ENCODE results near the gene PDCD1. TPM values are rescaled to one million over a fixed set of nuclear protein-coding genes. Genes with fewer than 3 reads are reported as not detected.
"Not testable (repeated sequence)": the region's sequence is repeated elsewhere in the genome, so short reads cannot be mapped to it uniquely, and the experiment has no call there.

The PDCD1 gene
- total RNA-seq, 1 donor from 2014 or later = 1.8 TPM

DNA sequence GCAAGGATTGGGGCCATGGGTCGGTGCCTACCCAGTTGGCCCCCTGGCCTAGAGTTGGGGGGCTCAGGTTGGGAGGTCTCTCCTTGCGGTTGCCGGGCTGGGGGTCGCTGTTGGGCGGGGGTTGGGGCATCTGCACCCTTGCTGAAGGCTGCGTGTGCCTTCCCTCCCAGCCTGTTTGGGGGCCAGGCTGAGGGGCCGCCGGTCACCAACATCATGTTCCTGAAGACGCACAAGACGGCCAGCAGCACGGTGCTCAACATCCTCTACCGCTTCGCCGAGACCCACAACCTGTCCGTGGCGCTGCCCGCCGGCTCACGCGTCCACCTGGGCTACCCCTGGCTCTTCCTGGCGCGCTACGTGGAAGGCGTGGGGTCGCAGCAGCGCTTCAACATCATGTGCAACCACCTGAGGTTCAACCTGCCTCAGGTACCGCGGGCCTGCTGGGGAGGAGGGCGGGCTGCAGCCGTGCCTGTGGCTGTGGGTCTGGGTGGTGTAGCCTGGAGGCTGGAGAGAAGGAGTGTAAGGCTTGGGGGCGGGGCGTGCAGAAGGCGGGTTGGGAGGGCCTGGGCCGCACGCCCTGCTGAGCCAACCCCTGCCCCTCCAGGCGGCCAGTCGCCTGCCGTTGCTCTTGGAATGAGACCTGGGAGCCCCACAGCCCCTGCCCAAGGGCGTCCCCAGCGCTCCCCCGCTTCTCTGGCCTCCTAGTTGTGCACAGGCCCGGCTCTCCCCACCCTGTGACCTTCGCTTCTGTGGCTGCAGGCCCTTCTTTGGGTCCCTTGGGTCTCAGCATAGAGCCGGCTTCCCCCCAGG lies 56.9 kb downstream of the PDCD1 start:
- TF ChIP-seq, protein P1, sequence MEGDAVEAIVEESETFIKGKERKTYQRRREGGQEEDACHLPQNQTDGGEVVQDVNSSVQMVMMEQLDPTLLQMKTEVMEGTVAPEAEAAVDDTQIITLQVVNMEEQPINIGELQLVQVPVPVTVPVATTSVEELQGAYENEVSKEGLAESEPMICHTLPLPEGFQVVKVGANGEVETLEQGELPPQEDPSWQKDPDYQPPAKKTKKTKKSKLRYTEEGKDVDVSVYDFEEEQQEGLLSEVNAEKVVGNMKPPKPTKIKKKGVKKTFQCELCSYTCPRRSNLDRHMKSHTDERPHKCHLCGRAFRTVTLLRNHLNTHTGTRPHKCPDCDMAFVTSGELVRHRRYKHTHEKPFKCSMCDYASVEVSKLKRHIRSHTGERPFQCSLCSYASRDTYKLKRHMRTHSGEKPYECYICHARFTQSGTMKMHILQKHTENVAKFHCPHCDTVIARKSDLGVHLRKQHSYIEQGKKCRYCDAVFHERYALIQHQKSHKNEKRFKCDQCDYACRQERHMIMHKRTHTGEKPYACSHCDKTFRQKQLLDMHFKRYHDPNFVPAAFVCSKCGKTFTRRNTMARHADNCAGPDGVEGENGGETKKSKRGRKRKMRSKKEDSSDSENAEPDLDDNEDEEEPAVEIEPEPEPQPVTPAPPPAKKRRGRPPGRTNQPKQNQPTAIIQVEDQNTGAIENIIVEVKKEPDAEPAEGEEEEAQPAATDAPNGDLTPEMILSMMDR (IDR thresholded peaks at IDR 0.05) = no peak
- peaks cover 25% of the 10 kb centered on the region for H3K27me3 ChIP-seq
- intact Hi-C loops (cut with DNase I) = no loop called here
- H3K4me1 ChIP-seq = peaks cover 6% of the 10 kb centered on the region
- H3K4me3 ChIP-seq = no peak overlapping the region
- no peaks in the 10 kb centered on the region for H3K36me3 ChIP-seq
- ATAC-seq (no peak), DNase-seq (no peak)
- H3K9me3 ChIP-seq = no peaks in the 10 kb centered on the region
- no peak overlapping the region for H3K27ac ChIP-seq

DNA sequence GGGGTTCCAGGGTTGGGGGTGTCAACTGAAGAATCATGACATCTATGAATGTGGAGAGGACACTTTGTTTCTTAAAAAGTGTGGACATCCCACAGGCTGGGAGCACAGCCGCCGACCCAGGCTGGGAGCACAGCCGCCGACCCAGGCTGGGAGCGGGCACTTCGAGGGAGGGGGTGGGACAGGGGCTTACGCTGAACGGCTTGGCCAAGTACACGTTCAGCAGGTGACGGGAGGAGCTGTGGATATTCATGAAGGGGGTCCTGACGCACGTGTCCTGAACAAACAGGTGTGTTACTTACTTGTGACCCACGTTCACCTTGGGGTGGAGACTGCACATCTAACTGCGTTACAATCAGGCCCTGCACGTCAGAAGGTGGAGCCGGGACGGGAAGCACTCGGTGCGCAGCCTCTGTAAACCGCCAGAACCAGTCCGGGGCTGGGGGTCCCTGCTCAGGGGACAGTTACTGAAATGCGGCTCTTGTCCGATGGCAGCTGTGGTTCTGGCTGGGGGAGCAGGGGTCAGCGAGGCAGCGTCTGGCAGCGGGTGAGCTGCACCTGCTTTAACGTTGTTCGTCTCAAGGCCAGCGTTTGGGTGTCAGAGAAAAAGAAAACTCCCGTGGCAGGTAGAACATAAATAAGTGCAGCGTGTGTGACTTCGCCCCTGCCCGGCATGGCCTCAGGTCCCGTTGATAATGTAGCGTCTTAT lies 58.3 kb downstream of the PDCD1 start:
- DNase-seq; ATAC-seq; H3K27ac ChIP-seq; H3K36me3 ChIP-seq; H3K9me3 ChIP-seq; H3K4me1 ChIP-seq; H3K4me3 ChIP-seq; intact Hi-C loops (cut with DNase I): not testable (repeated sequence)
- H3K27me3 ChIP-seq = peaks cover 25% of the 10 kb centered on the region

Other genes starting within 250 kb of the PDCD1 start
- gene THAP4, start 221.7 kb downstream of the PDCD1 start, total RNA-seq = 46.1 TPM
- 72.0 TPM for gene ATG4B, start 221.2 kb downstream of the PDCD1 start, total RNA-seq
- 14.9 TPM for gene DTYMK, start 172.1 kb downstream of the PDCD1 start, total RNA-seq
- 36.5 TPM for gene ING5, start 156.9 kb downstream of the PDCD1 start, total RNA-seq
- gene D2HGDH, start 124.3 kb downstream of the PDCD1 start, total RNA-seq = 28.8 TPM
- not detected for gene GAL3ST2, start 82.1 kb downstream of the PDCD1 start, total RNA-seq
- gene NEU4, start 49.7 kb downstream of the PDCD1 start, total RNA-seq = 0.23 TPM
- gene RTP5, start 10.8 kb upstream of the PDCD1 start, total RNA-seq = not detected